Esophagus muscularis mucosa (tissue), 3 donors: Measurements from ENCODE around the gene SCML2.

ENCODE experiments used
- CTCF ChIP-seq, 3 experiments: fragments of 200-600 bp in 2 of 3; fragments of 450-650 bp in 1 of 3; sonication (generic) in 2 of 3; IDR thresholded peaks; one replicate each; pipeline ENCODE4 v1.5.1; 2017 to 2019; ENCODE audit warnings: antibody characterized with exemption in 3 of 3, mild to moderate bottlenecking in 2 of 3, moderate library complexity in 1 of 3
- POLR2A ChIP-seq: fragments of 450-650 bp; IDR thresholded peaks from one replicate; pipeline ENCODE4 v1.6.1; 2017; ENCODE audit warnings: antibody characterized with exemption, moderate library complexity, mild to moderate bottlenecking, low read depth
- POLR2AphosphoS5 ChIP-seq, 2 donors: sonication (generic); formaldehyde crosslinking; IDR thresholded peaks; one replicate each; pipeline ENCODE4 v1.6.1; 2017; ENCODE audit warnings: antibody characterized with exemption in 2 of 2

- TF ChIP-seq CTCF (IDR thresholded peaks at IDR 0.05) (no peak), POLR2A (no peak), POLR2AphosphoS5 (IDR thresholded peaks at IDR 0.05) (no peak)
Observed at GRCh38 chrX:18194688-18195087, 159.8 kb downstream of the SCML2 start.
